HepG2 (cell line): ENCODE measurements around the gene TDRD9. TPM values are rescaled to one million over a fixed set of nuclear protein-coding genes. Genes with fewer than 3 reads are reported as not detected.
A peak's percentile ranks its signal among the peaks of the same experiment; 100 is the strongest.

Experiments used
- AHR ChIP-seq: IDR thresholded peaks from 2 replicates; pipeline ENCODE4 v1.6.1; 2018; ENCODE audit warnings: missing genetic modification reagents, missing compliant biosample characterization
- ATF1 ChIP-seq: IDR thresholded peaks from 2 replicates; pipeline ENCODE4 v1.6.1; 2016; ENCODE audit warnings: mild to moderate bottlenecking, control low read depth
- CBX5 ChIP-seq: sonication (generic); formaldehyde crosslinking; IDR thresholded peaks from 2 replicates; pipeline ENCODE4 v1.4.0; 2020; ENCODE audit warnings: missing genetic modification reagents, borderline replicate concordance
- GATAD1 ChIP-seq: IDR thresholded peaks from 2 replicates; pipeline ENCODE4 v1.6.1; 2016; ENCODE audit warnings: missing genetic modification reagents, missing compliant biosample characterization
- HMG20A ChIP-seq: IDR thresholded peaks from 2 replicates; pipeline ENCODE4 v1.6.1; 2016; ENCODE audit warnings: borderline replicate concordance
- NR2F6 ChIP-seq, 2 experiments: IDR thresholded peaks; 2 replicates each; pipeline ENCODE4 v1.6.1; 2016; ENCODE audit warnings: antibody characterized with exemption in 1 of 2, mild to moderate bottlenecking in 1 of 2
- SMYD3 ChIP-seq: sonication (generic); formaldehyde crosslinking; IDR thresholded peaks from 2 replicates; pipeline ENCODE4 v1.8.1; 2023; ENCODE audit warnings: mild to moderate bottlenecking, missing genetic modification reagents
- TGIF2 ChIP-seq: IDR thresholded peaks from 2 replicates; pipeline ENCODE4 v1.6.1; 2016; ENCODE audit warnings: control low read depth, missing compliant biosample characterization
- ZNF484 ChIP-seq: sonication (generic); formaldehyde crosslinking; IDR thresholded peaks from 2 replicates; pipeline ENCODE4 v1.5.1; 2020; ENCODE audit warnings: mild to moderate bottlenecking, low read depth, missing genetic modification reagents, borderline replicate concordance
- polyA plus RNA-seq, 8 experiments: library from polyadenylated mRNA; depleted of rRNA in 3 of 8; stranded (reverse) in 7 of 8; unstranded in 1 of 8; fragments of >200 nt; fragmentation: Illumina TruSeq in 4 of 8; extraction: Trizol in 4 of 8; gene quantifications; 2 replicates each; pipeline versions ENCODE4 v1.2.1 to v1.2.3, GENCODE V29; 2011 to 2016; ENCODE audit warnings: low read depth in 4 of 8, missing spikeins in 1 of 8, mixed read lengths in 1 of 8; ENCODE audit not compliant: insufficient read depth in 1 of 8
- total RNA-seq, 5 experiments: library from RNA; depleted of rRNA; stranded (reverse); fragments of >200 nt; fragmentation: Illumina TruSeq; extraction: Trizol; gene quantifications; 2 replicates each; pipeline ENCODE4 v1.2.3, GENCODE V29; 2016; ENCODE audit warnings: low read depth in 1 of 5
- TF ChIP-seq, protein P1 (sequence below): sonication (generic); formaldehyde crosslinking; IDR thresholded peaks from 2 replicates; pipeline ENCODE4 v1.4.0; 2020; ENCODE audit warnings: missing genetic modification reagents; ENCODE audit errors: not compliant biosample characterization
- TF ChIP-seq, protein P2 (sequence below): sonication (generic); formaldehyde crosslinking; IDR thresholded peaks from 2 replicates; pipeline ENCODE4 v1.5.0; 2020; ENCODE audit warnings: mild to moderate bottlenecking, missing genetic modification reagents, borderline replicate concordance
- TF ChIP-seq, protein P3 (sequence below): IDR thresholded peaks from 2 replicates; pipeline ENCODE4 v1.6.1; 2018; ENCODE audit warnings: missing genetic modification reagents
- TF ChIP-seq, protein P4 (sequence below): sonication (generic); formaldehyde crosslinking; IDR thresholded peaks from 2 replicates; pipeline ENCODE4 v1.4.0; 2020; ENCODE audit warnings: mild to moderate bottlenecking, missing genetic modification reagents
- TF ChIP-seq, protein P5 (sequence below): sonication (generic); formaldehyde crosslinking; IDR thresholded peaks from 2 replicates; pipeline ENCODE4 v1.9.0; 2021; ENCODE audit warnings: missing genetic modification reagents, mild to moderate bottlenecking, borderline replicate concordance

The TDRD9 gene
- total and polyA plus RNA-seq, 2 of the 13 experiments (the other 11 are each of a cell fraction or from before 2014, with no cell fraction given), result not detected

DNA sequence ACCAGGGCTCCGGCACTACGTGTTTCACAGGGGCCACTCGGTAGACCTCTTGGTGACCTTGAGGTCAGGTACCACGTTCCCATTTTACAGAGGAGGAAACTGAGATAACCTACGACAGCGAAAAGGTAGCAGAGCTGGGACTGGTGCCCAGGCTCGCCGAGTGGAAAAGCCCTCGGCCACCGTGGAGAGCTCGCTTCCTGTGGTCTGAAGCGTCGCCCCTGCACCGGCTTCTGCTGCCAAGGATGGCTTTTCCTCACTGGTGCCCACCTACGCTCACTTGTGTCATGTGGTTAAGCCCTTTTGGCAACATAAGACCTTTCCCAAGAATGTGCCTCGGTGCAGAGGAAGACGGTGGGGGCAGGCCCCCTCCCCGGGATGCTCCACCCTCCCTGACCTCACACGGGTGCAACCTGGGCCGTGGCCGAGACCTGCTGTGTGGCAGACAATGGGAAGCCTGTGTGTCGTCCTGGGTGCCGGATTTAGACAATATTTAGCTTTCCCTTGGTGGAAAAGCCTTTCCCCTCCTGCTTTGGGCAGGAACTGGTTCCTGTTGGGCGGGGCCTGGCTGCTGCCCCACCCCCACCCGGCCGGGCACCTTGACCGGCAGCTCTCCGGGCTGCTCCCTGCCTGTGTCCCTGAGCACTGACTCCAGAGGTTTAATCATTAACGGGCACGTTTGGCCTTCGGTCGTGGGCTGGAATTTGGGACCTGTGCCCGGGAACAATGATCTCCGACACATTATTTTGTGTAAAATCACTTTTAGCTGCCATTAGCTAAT lies 48.5 kb upstream of the TDRD9 start (continued):
- TF ChIP-seq, protein P1, sequence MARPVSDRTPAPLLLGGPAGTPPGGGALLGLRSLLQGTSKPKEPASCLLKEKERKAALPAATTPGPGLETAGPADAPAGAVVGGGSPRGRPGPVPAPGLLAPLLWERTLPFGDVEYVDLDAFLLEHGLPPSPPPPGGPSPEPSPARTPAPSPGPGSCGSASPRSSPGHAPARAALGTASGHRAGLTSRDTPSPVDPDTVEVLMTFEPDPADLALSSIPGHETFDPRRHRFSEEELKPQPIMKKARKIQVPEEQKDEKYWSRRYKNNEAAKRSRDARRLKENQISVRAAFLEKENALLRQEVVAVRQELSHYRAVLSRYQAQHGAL, result peak; percentile 57
- TF ChIP-seq, protein P2, sequence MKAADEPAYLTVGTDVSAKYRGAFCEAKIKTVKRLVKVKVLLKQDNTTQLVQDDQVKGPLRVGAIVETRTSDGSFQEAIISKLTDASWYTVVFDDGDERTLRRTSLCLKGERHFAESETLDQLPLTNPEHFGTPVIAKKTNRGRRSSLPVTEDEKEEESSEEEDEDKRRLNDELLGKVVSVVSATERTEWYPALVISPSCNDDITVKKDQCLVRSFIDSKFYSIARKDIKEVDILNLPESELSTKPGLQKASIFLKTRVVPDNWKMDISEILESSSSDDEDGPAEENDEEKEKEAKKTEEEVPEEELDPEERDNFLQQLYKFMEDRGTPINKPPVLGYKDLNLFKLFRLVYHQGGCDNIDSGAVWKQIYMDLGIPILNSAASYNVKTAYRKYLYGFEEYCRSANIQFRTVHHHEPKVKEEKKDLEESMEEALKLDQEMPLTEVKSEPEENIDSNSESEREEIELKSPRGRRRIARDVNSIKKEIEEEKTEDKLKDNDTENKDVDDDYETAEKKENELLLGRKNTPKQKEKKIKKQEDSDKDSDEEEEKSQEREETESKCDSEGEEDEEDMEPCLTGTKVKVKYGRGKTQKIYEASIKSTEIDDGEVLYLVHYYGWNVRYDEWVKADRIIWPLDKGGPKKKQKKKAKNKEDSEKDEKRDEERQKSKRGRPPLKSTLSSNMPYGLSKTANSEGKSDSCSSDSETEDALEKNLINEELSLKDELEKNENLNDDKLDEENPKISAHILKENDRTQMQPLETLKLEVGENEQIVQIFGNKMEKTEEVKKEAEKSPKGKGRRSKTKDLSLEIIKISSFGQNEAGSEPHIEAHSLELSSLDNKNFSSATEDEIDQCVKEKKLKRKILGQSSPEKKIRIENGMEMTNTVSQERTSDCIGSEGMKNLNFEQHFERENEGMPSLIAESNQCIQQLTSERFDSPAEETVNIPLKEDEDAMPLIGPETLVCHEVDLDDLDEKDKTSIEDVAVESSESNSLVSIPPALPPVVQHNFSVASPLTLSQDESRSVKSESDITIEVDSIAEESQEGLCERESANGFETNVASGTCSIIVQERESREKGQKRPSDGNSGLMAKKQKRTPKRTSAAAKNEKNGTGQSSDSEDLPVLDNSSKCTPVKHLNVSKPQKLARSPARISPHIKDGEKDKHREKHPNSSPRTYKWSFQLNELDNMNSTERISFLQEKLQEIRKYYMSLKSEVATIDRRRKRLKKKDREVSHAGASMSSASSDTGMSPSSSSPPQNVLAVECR (CRISPR knock-in tag), result peak; percentile 83
- TF ChIP-seq, protein P3, sequence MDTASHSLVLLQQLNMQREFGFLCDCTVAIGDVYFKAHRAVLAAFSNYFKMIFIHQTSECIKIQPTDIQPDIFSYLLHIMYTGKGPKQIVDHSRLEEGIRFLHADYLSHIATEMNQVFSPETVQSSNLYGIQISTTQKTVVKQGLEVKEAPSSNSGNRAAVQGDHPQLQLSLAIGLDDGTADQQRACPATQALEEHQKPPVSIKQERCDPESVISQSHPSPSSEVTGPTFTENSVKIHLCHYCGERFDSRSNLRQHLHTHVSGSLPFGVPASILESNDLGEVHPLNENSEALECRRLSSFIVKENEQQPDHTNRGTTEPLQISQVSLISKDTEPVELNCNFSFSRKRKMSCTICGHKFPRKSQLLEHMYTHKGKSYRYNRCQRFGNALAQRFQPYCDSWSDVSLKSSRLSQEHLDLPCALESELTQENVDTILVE (CRISPR knock-in tag), result peak; percentile 81; the same call in 1 of the 2 replicates
- TF ChIP-seq CBX5 (CRISPR knock-in tag) (peak; percentile 94; the same call in 1 of the 2 replicates), ATF1 (CRISPR knock-in tag) (peak; percentile 63; the same call in 1 of the 2 replicates), AHR (CRISPR knock-in tag) (no peak), GATAD1 (CRISPR knock-in tag) (0 out of 2 replicates have a peak, but pooled peaks have one; percentile 74), HMG20A (CRISPR knock-in tag) (peak; percentile 32), NR2F6 (IDR thresholded peaks at IDR 0.05) (peak; percentile 77), NR2F6 (CRISPR knock-in tag; IDR thresholded peaks at IDR 0.05) (peak; percentile 94), ZNF484 (CRISPR knock-in tag) (no peak), TGIF2 (CRISPR knock-in tag) (no peak), SMYD3 (CRISPR knock-in tag) (no peak)
- TF ChIP-seq, protein P4, sequence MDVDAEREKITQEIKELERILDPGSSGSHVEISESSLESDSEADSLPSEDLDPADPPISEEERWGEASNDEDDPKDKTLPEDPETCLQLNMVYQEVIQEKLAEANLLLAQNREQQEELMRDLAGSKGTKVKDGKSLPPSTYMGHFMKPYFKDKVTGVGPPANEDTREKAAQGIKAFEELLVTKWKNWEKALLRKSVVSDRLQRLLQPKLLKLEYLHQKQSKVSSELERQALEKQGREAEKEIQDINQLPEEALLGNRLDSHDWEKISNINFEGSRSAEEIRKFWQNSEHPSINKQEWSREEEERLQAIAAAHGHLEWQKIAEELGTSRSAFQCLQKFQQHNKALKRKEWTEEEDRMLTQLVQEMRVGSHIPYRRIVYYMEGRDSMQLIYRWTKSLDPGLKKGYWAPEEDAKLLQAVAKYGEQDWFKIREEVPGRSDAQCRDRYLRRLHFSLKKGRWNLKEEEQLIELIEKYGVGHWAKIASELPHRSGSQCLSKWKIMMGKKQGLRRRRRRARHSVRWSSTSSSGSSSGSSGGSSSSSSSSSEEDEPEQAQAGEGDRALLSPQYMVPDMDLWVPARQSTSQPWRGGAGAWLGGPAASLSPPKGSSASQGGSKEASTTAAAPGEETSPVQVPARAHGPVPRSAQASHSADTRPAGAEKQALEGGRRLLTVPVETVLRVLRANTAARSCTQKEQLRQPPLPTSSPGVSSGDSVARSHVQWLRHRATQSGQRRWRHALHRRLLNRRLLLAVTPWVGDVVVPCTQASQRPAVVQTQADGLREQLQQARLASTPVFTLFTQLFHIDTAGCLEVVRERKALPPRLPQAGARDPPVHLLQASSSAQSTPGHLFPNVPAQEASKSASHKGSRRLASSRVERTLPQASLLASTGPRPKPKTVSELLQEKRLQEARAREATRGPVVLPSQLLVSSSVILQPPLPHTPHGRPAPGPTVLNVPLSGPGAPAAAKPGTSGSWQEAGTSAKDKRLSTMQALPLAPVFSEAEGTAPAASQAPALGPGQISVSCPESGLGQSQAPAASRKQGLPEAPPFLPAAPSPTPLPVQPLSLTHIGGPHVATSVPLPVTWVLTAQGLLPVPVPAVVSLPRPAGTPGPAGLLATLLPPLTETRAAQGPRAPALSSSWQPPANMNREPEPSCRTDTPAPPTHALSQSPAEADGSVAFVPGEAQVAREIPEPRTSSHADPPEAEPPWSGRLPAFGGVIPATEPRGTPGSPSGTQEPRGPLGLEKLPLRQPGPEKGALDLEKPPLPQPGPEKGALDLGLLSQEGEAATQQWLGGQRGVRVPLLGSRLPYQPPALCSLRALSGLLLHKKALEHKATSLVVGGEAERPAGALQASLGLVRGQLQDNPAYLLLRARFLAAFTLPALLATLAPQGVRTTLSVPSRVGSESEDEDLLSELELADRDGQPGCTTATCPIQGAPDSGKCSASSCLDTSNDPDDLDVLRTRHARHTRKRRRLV, result peak; percentile 75; the same call in 1 of the 2 replicates
- TF ChIP-seq, protein P5, sequence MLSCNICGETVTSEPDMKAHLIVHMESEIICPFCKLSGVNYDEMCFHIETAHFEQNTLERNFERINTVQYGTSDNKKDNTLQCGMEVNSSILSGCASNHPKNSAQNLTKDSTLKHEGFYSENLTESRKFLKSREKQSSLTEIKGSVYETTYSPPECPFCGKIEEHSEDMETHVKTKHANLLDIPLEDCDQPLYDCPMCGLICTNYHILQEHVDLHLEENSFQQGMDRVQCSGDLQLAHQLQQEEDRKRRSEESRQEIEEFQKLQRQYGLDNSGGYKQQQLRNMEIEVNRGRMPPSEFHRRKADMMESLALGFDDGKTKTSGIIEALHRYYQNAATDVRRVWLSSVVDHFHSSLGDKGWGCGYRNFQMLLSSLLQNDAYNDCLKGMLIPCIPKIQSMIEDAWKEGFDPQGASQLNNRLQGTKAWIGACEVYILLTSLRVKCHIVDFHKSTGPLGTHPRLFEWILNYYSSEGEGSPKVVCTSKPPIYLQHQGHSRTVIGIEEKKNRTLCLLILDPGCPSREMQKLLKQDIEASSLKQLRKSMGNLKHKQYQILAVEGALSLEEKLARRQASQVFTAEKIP (CRISPR knock-in tag), result no peak
